HG03097 (cell line): Measurements from ENCODE around the gene DNAJB1.
A peak's percentile ranks its signal among the peaks of the same experiment; 100 is the strongest.
"Not testable (repeated sequence)": the region's sequence is repeated elsewhere in the genome, so short reads cannot be mapped to it uniquely, and the experiment has no call there.

Experiments used
- ATAC-seq: cut with Tn5 transposase; IDR thresholded peaks from one replicate; pipeline ENCODE4 v1.9.1; 2021; ENCODE audit not compliant: unreplicated experiment, low FRiP score

Gene DNAJB1

DNA sequence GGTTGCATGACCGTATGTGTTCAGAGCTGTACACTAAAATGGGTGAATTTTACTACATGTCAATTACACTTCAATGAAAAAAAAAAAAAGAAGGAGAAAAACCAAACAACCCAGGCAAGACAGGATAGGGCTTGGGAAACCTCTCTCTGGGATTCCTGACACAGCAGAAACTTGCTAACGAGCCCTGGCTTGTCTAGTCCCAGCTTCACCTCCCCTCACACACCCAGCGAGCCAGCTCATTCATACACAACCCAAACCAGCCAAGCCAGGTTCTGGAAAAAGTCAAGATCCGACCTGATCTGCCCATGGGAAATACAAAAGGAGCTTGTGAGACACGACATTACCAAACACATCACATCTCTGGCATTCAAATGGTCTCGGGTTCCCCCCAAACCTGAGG, 7.5 kb upstream of the DNAJB1 start:
- no peak for ATAC-seq

DNA sequence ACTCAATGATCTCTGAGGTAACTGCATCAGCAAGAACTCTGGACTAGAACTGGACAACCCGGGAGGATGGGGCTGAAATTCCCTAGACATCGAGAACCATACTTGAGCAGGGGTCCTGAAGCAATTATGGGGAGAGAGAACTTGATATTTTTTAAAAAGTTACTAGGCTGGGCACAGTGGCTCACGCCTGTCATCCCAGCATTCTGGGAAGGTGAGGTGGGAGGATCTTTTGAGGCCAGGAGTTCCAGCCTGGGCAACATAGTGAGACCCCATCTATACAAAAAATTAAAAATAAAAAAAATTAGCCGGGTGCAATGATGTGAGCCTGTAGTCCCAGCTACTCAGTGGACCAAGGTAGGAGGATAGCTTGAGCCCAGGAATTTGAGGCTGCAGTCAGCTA, 2.3 kb upstream of the DNAJB1 start:
- ATAC-seq = no peak

DNA sequence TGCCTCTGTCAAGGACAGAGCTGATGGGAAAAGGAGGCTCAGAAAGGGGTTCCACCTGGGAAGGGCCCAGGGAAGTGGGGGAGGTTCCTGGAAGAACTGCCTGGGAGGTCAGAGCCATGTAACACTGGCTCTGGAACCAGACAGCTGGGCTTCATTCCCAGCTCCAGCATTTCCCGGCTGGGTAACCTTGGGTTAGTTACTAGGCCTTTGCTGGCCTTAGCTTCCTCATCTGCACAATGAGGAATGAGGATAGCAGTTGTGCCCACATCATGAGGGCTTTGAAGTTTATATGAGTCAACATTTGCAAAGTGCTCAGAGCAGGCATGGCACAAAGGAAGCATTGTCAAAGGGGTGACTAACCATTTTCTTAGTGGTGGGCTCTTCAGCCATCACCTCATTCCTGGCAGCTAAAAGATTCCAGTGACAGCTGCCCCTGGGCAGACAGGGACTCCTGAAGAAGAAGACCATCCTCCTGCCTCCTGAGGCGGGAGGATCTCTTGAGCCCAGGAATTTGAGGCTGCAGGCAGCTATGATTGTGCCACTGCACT, 1.7 kb upstream of the DNAJB1 start:
- no peak for ATAC-seq

DNA sequence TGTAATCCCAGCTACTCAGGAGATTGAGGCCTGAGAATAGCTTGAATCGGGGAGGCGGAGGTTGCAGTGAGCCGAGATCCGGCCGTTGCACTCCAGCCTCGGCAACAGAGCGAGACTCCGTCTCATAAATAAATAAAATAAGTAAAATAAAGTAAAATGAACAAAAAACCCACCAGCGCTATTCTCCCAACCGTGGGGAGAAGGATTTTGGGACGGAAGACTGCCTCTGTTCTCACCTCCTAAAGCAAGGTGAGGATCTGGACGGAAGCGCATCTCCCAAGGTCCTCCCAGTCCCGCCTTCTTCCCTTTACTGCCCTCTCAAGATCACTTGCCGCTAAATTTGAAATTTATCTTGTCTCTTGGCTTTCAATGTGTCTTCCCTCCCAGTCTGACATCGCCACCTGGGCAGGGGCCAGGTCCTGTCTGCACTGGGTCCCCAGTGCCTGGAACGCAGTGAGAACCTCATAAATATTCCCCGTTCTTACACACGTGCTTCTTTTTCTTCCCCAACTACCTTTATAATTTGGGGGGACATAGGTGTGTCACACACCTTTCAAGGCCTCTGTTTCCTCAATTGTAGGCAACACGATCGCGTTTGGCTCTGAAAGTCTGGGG, 1.2 kb upstream of the DNAJB1 start:
- no peak for ATAC-seq

DNA sequence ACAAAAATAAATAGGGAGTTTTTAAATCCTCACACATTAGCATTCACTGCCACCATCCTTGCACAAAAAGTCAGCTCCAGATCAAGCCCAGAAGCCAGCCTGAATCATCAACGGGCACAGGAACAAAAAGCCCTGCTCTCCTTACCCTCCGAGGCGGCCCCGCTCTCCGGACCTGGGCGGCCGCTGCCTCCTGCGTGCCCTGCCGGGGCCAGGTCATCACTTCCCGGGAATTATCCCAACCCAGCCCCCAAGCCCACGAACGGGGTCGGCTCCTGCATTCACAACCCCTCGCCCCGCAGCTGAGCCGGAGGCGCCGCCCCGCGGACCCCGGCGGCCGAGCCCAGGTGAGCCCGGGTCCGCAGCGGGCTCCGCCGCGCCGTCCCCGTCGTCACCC, 754 bp downstream of the DNAJB1 start:
- ATAC-seq = peak; percentile 2

DNA sequence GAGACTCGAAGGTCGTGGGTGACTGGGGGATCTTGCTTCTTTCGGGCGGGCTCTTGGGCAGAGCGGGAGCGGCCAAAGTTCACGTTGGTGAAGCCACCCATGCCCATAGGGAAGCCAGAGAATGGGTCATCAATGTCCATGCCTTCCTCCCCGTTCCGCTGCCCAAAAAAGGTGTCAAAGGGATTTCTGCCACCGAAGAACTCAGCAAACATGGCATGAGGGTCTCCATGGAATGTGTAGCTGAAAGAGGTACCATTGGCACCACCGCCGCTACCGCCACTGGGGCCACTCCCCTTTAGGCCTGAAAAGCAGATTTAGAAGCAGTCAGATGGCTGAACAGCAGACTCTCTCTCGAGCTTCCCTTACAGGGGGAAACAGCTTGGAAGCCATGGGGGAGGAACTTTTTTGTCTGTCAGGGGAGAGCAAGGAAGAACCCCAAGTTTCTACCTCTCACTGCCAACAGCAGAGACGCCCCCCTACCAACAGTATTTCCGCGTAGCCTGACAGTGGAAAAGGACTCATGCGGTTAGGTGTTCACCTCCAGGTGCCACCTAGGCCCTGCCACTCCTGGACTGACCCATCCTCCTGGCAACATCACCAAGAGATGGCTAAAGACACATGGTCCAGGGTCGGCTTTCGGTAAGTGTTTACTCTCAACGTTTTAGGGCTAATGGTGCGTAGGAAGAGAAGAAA, 1.3 kb downstream of the DNAJB1 start:
- no peak for ATAC-seq

DNA sequence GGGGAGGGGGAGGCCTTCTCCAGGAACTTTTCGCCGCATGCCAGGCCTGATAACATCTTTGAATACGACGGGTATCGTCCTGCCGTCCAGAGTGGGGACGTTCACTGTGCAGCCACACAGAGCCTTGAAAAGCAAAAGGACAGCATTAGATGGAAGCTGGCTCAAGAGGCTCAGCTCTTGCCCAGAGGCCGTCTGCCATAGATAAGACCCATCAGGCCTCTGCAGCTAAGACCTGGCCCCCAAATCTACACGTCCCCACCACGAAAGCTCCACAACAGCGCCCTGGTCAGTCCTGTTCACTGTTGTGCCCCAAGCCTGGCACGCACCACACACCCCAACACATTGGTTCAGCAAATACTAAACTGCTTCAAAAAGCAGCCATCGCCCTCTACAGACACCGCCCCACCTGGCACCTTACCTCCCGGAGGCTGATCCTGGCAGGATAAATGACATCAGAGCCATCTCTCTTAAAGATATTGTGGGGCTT, 2.1 kb downstream of the DNAJB1 start:
- ATAC-seq = no peak

DNA sequence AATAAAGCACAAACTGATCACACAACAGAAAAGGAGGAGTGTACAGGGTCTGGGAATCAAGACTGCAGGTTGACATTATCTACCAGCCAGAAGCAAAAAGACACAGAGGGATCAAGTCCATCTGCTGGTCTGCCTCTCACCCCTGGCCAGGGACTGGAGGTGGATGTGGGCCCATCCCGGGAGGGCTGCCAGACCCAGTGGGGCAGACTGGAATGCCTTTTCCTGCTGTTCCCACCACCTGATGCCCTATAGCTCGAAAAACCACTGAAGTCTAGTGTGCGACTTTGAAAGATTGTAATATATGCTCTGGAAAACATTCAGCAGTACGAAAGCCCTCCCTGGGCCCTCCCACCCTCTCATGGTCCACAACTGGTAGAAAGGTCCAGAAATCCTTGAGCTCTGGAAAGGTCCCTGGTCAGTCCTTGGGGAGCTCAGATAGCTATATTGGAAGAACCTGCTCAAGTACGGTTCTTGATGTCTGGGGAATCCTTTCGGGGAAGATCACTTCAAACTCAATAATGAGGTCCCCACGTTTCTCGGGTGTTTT, 2.6 kb downstream of the DNAJB1 start:
- ATAC-seq = no peak

DNA sequence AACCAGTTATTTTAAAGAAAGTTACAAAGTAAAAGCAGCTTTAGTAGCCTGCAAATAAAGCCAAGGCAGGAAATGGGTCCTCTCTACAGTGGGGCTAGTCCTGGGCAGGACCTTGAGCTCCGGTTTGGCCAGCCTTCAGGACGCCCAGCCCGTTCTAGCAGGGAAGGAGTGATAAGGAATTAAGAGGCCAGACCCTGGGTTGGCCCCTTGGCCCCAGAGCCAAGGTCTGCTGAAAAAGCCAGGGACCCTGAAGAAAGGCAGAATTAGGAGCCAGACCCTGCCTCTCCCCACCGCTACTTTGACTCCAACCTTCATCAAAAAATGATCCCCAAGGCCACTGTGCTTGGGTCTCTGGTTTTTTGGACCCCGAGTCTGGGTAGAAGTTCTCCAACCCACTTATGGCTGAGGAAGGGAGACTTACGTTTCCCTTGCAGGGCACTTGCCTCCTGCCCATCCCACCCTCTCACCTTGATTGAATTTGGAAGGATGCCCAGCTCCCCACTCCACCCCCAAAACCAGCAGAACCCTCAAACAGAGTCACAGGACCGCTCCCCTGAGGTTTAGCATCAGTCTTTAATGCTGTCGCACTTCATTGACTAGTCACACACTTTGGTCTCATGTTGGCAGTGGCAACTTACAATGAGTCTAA, 3.9 kb downstream of the DNAJB1 start:
- no peak for ATAC-seq

DNA sequence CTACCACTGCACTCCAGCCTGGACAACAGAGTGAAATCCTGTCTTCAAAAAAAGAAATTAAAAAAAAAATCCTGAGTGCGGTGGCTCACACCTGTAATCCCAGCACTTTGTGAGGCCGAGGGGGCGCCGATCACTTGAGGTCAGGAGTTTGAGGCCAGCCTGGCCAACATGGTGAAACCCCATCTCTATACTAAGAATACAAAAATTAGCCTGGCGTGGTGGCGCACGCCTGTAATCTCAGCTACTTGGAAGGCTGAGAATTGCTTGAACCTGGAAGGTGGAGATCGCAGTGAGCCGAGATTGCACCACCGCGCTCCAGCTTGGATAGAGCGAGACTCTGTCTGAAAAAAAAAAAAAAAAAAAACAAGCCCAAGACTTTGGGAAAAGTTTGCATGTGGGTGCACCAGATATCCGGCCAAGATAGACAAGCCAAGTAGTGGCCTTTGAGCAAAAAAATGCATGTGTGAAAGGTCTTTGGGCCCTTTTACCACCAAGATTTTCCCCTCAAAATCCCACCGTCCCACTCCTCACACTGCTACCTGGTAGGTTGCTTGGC, 5.7 kb downstream of the DNAJB1 start:
- ATAC-seq = no peak

DNA sequence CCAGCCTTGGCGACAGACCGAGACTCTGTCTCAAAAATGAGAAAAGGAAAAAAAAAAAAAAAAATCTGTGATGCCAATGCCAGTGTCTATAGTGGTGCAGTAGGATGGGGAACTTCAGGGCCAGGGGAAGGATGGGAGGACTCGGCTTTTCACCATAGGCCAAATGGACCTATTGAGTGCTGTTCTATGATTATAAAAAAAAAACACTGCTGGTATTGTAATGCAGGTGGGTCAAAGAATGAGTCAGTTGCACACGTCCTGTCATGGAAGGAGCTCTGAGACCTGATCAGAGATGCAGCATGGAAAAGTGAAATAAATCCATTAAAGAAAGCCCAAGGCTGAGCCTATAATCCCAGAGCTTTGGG, 7.0 kb downstream of the DNAJB1 start:
- ATAC-seq = no peak

DNA sequence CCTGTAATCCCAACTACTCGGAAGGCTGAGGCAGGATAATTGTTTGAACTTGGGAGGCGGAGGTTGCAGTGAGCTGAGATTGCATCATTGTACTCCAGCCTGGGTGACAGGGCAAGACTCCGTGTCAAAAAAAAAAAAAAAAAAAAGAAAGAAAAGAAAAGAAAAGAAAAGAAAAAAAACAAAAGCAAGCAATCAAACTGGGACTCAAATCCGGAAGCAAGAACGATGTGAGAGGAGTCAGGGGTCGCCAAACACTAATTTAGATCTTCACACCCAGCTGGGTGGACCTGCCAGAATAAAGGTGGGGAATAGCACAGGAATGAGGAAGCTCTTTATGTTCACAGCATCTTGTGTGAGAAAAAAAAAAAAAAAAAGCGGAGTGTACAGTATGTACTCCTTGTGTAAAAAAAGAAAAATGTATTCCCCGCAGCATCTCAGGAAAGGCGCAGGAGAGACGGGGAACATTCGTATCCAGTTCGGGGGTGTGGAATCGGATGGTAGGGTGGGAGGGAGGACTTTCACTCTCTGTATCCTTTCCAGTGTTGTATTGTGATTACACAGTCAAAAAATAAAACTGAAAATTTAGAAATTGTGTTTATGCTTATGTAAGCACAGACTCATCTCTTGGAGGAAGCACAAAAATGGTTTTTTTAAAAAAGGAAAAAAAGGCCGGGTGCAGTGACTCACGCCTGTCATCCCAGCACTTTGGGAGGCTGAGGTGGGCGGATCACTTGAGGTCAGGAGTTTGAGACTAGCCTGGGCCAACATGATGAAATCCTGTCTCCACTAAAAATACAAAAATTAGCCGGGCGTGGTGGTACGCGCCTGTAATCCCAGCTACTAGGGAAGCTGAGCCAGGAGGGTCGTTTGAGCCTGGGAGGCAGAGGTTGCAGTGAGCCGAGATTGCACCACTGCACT, 7.6 kb downstream of the DNAJB1 start:
- no peak for ATAC-seq

DNA sequence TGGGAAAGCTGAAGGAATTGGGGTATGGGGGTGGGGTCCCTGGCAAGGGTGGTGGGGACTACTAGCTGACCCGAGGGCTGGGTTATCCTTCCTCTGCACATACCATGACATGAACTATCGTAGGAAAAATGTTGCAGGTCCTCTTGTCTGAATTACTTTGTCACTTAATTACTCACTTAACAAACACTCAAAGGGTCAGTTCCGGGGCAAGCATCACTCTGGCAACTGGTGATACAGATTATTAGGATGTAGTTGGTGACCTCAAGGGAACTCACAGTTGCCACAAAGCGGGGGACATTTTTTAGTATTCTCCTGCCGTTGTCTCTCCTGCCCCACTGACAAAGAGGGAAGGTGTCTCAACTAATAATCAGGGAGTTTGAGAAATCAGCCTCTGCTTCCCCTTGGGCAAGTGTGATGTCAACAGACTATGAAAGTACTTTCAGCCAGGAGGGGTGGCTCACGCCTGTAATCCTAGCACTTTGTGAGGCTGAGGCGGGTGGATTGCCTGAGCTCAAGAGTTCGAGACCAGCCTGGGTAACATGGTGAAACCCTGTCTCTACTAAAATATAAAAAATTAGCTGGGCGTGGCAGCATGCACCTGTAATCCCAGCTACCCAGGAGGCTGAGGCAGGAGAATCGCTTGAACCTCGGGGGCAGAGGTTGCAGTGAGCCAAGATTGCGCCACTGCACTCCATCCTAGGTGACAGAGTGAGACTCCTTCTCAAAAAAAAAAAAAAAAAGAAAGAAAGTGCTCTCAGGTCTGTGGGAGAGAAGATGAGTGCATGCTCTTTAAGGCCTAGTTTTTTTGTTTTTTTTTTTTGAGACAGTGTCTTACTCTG, 10.3 kb downstream of the DNAJB1 start:
- ATAC-seq = no peak

DNA sequence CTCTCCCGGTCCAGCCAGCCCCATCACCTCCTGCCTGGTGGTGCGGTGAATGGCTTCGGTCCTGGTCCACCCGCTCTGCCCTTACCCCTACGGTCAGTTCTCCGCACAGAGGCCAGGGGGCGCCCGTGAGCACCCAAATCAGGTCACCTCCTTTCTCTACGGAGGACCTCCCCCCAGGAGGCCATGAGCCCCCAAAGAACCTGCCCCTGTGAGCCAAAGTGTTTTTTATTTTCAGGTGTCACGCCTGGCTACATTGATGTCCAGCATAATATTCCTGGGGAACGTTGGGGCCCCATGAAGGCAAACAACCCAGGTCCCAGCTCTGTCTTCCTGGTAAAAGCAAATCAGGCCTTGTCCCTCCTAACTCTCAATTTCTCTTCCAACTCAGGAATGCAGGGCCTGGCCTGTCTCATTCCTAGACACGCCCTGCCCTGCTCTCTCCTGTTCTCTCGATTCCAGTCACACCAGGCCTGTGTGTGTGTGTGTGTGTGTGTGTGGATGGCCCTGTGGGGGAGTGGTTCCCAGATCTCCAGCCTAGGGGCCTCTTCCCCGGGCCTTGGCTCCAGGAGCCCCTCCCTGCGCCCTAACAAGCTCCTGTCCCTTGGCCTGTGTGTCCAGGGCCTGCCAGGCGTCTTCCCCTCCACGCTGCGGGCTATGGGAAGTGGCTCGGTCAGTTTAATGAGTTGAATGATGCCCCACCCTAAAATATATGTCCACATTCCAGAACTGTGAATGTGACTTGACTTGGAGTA, 12.5 kb downstream of the DNAJB1 start:
- ATAC-seq = no peak

DNA sequence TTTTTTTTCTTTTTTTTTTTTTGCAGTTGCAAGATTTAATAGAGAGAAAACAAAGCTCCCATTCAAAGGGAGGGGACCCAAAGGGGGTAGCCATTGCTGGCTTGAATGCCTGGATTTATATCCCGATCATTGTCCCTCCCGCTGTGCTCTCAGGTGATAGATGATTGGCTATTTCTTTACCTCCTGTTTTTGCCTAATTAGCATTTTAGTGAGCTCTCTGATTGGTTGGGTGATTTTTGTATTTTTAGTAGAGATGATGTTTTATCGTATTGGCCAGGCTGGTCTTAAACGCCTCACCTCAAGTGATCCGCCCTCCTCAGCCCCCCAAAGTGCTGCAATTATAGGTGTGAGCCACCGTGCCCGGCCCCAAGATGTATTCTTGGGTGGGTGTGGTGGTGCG, 13.6 kb downstream of the DNAJB1 start:
- ATAC-seq = not testable (repeated sequence)

DNA sequence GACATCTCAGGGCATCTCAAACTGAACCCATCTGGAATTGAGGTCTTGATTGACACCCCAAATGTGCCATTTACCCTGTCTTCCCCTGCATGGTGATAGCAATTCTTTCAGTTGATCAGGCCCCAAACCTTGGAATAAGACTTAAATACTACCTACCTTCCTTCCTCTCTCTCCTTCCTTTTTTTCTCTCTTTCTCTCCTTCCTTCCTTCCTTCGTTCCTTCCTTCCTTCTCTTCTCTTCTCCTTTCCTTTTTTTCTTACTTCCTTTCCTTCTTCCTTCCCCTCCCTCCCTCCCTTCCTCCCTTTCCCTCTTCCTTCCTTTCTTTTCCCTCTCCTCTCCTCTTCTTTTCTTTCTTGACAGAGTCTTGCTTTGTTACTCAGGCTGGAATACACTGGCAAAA, 14.9 kb downstream of the DNAJB1 start:
- no peak for ATAC-seq

DNA sequence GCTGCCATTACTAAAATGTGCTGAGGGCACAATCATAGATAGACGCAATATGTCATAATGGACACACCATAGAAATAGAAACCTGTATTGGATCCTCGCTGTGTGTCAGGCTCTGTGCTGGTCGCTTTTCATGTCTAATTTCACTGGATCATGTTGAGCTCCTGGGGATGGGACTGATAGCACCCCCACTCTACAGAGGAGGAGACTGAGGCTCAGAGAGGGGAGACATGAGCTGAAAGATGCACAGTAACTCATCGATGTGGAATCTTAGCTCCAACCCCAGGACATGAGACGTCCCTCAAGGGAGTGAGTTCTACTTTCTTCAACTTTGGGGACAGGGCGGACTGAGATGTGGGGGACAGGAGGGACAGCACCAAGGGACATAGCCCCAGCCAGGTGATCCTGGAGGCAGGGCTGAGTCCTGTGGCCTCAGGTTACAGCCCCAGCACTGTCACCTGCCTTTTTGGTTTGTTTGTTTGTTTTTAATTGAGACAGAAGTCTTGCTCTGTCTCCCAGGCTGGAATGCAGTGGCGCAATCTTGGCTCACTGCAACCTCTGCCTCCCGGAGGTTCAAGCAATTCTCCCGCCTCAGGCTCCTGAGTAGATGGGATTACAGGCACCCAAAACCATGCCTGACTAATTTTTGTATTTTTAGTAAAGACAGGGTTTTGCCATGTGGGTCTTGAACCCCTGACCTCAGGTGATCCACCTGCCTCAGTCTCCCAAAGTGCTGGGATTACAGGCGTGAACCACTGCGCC, 15.7 kb downstream of the DNAJB1 start:
- ATAC-seq = no peak
